HUDEP-2 (cell line): ENCODE data around the gene TRAM2.
A peak's percentile ranks its signal among the peaks of the same experiment; 100 is the strongest.

ENCODE experiments used
- DNase-seq, 76 experiments: peaks; one replicate each; lab custom pipeline; 2025; ENCODE audit not compliant: unreplicated experiment in 76 of 76; lab: John Stamatoyannopoulos, UW

TRAM2 gene

DNA sequence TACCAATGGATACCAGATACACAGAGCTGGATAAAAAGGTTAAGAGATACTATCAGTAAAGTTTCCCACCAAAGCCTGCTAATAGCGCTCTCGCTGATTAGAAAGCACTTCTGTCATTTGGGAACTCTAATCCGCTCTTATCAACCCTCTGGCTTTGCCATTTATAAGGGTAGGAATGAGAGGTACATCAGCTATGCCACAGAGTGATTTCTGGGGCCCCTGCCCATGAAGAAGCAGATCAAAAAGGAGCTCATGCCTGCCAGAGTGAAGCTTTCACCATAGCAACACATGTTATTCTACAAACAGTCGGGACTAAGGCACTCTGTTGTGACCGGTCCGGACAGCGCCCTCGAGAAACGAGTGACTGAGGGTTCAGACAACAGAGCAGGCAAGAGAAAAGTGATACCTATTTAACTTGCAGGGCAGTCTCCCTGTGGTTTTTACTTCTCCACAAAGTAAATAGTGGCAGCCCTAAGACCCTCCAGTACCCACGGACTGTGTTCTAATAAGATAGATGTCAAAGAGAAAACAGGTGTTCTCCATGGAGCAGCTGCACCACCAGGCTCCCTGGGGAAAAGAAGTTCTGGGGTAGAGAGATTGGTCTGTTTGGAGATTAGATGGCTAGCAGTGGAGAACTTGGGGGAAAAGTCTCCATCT is 5.6 kb downstream of the TRAM2 start:
- DNase-seq = no peak

DNA sequence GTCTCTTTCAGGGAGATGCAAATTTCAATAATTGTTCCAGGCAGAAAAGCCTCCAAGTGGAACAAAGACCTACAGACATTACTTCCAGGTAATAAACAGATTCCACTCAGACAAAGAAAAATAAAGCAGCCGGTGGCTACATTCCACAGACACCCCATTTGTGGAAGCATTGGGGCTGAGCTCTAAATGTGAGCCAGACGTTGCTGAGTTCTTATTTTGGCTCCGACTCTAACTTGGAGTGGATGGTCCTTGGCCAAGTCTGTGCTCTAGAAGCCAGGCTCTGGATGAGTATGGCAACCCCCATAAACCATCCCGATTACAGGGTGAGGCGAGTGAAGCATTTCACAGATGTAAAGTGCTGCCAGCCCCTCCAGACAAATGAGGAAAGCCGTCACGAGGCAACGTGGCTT is 6.6 kb downstream of the TRAM2 start:
- no peak for DNase-seq

DNA sequence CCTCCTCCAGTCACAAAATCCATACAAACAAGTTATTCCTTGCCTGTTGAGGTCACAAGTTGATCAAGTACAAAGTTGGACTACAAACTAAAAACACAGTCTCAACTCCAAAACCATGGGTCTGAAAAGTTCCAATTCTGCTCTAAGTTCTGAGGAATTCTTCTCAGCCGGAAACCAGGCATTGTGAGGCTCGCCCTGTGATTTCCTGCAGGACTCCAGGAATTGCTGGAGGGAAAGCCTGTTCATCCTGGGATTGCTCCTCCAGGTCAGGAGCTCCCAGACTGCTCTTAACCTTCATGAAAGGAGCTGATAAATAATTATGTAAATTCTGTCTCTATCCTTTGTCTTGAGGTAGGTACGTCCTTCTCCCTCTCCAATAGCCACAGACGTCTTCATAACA is 8.5 kb downstream of the TRAM2 start:
- no peak for DNase-seq

DNA sequence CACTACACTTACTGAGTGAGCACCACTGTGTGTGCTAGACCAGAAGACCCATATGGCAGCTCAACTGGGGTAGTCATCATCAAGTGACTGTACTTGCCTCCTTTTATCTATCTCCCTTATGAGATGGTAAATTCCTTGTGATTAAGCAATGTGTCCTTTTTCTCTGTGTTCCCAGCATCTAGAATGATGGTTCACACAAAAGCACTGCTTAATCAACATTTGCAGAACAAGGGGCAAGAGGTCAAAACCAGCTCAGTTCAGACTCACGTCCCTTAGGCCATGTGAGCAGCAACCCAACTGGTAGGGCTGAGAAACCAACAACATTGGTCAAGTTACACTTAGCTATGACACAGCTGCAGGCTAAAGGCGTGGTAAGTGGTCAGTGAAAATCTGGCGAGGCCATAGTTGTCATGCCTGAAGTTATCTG is 10.0 kb downstream of the TRAM2 start:
- DNase-seq = no peak

DNA sequence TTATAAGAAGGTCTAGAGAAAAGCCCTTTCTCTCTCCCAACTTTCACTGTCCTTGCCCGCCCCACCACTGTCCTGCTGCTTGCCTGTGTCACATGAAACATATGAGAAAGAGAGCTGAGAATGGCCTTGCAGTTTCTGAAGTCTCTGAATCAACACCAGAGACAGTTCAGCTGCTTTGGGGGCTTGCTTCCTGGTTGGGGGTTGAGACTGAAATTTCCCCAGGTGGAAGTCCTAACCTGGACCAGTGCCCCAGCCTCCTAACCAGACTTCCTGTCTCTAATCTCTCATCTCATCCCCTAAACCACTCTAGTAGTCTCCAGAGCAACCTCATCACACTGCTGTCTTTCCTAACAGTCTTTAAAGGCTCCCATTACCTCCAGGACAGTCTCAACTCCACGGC is 10.7 kb downstream of the TRAM2 start:
- DNase-seq = no peak

DNA sequence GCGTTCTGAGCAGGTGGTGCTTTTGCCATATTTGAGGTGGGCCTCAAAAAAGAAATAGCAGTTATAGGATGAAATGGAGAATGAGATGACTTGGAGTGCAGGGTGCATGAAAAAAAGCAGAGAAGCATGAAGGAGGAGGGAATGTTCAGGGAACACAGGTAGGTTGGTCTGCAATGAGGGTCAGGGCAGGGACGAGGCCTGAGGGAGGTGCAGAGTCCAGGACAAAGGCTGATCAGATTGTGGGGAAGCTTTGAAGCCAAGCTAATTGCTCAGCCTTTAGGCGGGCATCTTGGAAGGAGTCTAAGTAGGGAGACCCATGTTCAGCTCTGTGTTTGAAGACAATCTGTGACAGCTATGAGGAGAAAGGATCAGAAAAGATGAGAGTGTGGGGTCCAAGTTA is 12.0 kb downstream of the TRAM2 start:
- DNase-seq = no peak

DNA sequence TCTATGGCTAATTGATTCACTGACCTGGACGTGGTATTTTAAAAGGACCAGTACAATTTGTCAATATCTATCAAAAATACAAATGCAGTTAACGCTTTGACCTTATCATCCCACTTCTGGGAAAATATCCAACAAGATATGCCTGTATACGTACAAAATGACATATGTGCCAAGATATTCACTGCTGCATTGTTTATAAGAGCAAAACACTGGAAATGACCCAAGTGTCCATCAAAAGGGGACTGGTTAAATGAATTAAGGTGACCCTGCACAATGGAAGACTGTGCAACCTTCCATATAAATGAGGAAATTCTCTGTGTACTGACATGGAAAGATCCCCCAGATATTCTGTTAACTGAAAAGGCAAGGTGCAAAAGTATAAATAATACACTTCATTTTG is 13.9 kb downstream of the TRAM2 start:
- DNase-seq = peak in 11 of 76 experiments; percentile 10 to 45 (median 17)

DNA sequence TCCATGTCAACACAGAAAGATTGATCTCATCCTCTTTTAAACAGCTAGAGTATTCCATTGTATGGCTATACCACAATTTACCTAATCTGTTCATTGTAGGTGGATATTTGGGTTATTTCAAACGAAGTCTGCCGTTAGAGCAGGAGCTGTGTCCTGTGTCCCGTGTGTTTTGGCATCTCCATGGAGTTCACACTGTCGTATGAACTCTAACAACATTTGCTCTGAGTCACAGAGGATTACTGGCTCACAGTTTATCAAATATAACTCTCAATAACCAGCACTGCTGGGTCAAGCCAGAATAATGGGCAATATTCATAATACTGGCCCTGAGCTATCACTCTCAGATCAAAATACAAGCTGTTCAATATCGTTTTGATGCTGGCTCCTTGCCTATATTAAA is 16.4 kb downstream of the TRAM2 start:
- DNase-seq = no peak

DNA sequence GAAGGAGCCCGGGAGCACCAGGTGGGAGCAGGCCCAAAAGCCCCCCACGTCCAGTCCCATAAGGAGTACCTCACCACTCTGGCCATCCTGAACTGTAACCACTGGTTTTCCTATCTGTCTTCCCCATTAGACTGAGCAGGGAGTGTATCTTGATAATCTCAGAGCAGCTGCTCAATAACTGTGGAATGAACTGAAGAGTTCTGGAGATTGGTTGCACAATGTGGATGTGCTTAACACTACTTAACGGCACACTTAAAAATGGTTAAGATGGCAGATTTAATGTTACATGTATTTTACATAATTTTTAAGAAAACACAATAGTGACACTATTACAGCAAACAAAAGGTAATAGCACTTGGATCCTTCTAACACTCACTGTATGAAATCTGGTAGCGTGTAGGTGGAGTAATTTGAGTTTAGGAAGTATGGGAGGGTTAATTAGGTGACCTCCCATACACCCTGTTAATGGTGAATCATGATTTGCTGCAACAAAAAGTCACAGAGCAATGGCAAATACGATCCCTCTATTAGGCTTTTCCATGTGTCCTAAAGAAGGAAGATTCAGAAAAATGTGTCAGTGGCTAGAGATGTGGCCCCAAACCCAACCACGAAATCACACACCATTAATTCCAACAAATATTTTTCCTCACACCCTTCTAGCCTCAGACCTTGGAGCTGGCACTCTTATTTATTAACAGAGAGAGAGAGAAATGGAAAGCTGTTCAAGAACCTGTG is 18.4 kb downstream of the TRAM2 start:
- no peak for DNase-seq

DNA sequence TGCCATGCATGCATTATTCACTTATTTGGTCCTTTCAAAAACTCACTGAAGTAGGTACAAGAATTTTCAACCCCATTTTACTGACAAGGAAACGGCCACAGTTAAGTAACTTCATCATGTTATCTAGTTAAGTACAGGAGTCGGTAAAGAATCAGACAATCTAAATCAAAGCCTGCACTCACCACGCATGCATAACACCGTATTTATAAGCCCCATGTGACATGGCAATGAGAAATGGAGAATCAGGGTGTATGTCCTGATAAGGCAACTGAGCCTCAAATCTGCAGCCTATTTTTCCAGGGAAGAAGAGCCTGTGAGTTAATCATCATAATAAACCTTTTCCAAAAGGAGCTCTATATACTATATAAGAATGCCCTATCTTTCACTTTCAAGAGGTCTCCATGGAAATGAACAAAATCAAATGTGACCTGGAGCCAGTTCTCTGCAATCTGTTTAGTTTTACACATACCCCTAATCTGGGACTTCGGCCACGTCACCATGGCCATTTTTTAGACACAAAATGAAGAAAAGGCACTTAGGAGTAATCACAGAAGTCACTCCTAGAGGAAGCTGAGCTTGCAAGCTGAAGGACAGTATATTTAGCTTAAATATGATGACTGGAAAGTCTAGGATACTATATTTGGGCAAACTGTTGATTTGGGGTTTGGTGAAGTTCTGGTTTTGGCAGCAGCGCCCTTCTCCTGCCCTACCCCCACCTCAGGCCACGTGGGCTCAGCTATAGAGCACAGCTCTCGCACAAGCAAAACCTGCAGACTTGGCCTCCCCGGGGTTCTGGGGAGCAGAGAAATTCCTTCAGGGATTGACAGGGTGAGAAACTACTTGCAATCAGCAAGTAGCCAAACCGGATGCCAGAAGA is 19.2 kb downstream of the TRAM2 start:
- DNase-seq = no peak

DNA sequence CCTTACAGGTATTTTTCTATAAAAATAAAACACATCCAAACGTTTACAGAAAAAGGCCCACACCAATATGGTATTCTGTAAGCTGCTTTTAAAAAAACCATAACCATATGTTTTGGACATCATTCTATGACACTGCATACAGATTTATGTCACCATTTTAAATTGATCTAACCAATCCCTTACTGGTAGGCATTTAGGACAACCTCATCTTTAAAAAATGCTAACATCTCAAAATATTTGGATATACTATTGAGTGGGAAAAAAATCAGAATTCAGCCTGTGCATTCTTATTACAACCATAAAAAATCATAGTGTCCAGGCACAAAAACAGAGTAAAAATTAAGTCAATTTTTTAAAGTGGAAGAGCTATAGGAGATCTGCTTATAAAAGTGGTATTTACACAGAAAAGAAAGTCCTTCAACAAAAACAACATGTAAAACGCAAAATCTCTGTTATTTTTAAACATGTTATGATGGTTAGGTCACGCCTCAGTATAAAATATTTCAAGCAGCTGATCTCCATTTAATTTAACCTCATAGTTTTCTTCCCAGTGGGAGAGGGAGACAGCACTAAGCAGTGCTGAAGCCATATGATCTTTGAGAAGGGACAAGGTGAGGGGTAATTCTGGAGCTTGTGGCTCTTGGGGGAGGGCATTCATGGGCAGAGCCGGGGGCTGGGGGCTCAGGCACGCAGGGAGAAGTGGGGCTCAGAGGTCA is 21.2 kb downstream of the TRAM2 start:
- DNase-seq = no peak

DNA sequence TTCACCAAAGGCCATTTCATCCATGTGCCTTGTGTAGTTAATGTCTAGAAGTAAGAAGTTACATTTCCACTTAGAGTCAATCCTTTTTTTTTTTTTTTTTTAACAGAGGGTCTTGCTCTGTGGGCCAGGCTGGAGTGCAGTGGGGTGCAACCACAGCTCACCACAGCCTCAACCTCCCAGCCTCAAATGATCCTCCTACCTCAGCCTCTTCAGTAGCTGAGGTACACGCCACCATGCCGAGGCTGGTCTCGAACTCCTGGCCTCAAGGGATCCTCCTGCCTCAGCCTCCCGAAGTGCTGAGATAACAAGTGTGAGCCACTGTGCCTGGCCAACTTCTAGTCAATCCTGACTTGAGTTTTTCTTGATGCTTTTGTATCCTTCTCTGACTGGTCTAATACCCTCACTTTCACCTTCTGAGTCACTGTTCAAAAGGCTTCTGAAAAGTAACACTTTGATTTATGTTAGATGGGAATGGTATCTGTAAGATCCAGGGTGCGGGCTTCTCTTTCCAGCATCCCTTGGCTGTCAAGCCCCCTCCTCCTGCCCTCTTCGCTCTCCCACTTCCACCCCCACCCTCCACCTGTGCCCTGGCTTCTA is 22.1 kb downstream of the TRAM2 start:
- no peak for DNase-seq

DNA sequence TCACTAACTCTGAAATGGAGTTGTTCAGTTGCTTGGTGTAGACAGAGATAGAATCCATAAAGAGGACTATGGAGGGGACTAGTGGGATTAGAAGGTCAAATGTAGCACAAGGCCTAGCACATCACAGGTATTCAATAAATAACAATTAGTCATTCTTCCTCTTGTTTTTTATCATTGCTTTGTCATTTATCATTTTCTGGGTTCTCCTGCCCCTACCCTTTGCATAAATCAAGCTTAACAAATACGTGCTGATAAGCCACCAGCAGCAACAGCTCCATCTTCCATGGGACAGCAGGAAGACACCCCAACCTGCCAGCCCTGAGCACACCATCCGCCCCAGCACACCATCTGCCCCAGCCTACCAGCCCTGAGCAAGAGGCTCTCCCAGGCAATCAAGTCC is 23.1 kb downstream of the TRAM2 start:
- no peak for DNase-seq

DNA sequence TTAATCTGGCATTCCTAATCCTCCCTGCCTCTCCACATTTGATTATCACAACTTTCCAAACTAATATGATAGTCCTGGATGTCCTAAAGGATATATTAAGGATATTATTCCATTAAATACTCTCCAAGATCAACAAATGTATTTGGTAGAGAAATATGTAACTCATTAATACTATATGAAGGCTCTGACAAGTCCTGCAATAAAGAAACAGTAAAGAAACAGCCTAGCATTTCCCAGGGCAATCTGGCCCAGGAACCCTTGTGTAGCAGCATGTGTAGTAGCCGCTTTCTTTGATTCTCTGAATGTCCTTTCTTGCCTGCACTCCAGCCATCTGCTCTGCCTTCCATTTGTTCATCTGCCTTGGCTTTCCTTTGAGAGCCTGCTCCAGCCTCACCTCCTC is 23.7 kb downstream of the TRAM2 start:
- no peak for DNase-seq

DNA sequence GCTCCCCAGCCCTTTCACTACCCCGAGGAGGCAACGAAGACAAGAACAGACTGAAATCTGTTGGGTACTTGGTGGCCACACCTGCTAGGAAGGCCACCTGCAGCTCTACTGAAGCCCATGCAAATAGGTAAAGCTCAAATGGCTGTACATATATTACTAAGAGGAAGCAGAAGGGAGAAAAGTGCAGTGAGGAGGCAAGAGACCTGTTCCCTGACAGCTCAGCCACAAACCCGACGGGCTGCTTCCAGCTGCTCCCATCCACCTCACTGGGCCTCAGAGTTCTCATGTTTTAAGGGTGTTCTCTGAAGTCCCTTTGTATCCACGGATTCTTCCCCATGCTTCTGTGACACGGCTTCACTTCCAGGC is 24.6 kb downstream of the TRAM2 start:
- no peak for DNase-seq

DNA sequence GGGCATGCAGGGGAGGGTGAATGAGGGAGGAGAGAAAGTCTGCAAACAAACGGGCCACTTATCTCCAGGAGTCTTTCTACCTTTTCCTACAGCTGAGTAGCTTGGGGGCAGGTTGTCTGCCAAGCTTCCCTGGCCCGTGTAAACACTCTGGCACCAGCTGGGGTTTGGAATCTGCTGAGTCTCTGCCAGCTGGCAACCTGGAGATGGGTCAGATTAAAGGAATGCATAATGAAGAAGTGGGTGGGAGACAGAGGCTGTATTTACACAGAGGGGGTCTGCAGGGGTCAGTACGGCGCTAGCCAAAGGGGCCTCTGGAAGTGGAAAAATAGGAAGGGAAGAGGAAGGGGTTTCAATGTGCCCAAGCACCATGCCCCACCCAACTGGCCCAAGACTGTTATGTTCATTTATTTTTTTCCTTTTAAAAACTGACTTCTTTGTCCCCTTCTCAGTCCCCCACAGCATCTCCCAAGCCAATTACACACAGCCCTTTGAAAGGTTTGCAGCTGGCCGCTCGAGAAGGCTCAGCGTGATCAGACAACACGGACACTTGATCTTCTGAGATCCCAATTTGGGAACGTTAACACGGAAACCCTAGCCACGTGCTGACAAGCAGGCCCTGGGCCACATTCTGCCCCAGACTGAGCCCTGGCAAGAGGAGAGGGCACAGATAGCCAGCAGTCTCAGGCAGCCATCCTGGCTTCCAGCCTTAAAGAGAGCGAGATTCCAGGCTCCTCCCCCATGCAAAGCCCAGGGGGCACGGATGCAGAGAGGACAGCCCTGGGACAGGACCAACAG is 25.2 kb downstream of the TRAM2 start:
- DNase-seq = no peak

DNA sequence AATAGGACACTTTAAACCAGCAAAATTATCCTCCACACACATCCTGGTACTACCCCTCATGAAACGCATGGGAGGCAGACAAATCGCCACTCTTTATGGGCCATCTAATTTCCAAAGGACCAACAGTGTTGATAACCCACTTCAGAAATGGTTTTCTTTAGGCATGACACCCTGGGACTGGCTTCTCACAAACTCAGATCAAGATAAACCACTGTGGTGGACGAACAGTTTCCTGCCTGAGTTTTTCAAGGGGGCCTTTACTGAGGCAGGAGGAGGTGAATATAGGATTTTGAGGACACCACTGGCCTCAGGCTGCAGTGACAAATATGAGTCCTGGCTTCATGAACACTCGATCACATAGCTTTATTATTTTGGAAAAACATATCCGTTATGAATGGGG is 26.0 kb downstream of the TRAM2 start:
- DNase-seq = no peak

DNA sequence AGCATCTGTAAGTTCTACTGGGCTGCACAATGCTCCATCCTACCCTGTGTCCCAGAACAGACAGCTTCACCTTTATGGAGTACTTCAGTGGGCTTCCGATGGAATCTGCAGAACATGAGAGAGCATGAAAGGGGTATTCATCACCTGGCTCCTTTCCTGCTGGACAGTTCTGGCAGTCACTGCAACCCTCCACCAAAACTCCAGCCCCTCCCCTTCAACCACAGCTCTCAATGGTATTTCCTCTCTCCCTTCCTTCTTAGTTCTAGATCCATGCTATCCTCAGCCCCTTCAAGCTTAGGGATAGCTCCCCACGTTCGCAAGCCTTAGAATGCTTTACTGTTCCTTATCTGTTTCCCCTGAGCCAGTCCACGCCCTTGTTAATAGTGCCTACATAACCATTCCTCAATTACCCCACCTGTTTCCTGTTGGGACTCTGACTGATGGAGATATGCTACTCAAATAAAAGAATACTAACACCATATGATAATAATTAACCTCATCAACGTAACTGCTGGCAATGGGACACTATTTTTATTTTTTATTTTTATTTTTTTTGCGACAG is 26.8 kb downstream of the TRAM2 start:
- no peak for DNase-seq

DNA sequence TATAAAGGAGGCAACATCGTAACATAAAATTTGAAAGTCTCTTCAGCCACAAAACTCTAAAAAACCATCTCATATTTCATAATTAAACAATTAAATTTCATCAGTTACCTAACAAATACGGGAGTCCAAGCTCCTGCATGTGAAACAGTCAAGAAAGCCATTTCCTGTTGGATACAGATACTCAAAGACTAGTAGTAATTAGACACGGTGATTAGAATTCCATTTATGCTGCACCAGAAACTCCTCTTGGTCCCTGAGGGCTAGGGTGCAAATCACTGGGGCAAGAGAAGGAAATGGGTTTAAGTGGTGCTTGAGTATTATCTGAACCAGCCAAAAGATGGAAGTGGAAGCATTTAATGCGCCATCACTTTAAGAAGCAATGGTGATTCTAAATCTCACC is 27.4 kb downstream of the TRAM2 start:
- no peak for DNase-seq

DNA sequence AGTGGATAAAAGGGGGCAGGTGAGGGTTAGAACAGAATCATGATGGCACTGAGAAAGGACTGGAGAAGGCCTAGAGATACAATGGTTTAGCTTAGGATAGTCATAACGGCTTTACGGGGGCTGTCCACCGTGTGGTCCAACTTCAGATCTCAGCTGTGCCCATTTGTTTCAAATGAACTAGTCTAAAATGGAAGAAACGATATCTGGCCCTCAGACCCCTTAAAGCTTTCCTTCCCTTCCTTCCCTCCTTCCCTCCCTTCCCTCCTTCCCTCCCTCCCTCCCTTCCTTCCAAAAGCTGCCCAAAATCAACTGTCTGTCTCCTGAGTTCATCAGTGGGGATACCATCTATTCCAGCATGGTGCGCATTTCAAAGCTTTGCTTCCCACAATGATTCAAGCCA is 27.9 kb downstream of the TRAM2 start:
- DNase-seq = no peak
